Endothelial cell of umbilical vein (primary cell): ENCODE measurements around the gene FHOD3. TPM values are rescaled to one million over a fixed set of nuclear protein-coding genes. Genes with fewer than 3 reads are reported as not detected.

Source experiments
- BruUV-seq: library from RNA; stranded (reverse); fragments of 400-500 nt; replicated peaks from 2 replicates; lab custom pipeline; 2021; lab: Mats Ljungman, UMichigan
- CTCF ChIA-PET: fragments of 300-600, 350-600 bp; sonication (Branson Sonifier 250); formaldehyde crosslinking; loops from one replicate; lab custom pipeline; 2021; ENCODE audit warnings: antibody characterized with exemption, inconsistent platforms; lab: Charles Lee
- POLR2A ChIA-PET: fragments of 300-600, 350-600 bp; sonication (Branson Sonifier 250); formaldehyde crosslinking; loops from one replicate; lab custom pipeline; 2021; ENCODE audit warnings: antibody characterized with exemption, inconsistent platforms; lab: Charles Lee
- DNase-seq: peaks from one replicate; pipeline ENCODE4 v3.0.0-alpha.2; 2011; ENCODE audit warnings: low read depth, low spot score
- FAIRE-seq: peaks from 2 replicates; lab custom pipeline; 2011; peaks lifted over from hg19 to GRCh38; lab: Jason Lieb, UNC
- H2AFZ ChIP-seq: 2 replicates; pipeline ENCODE4 v1.6.0; 2012; ENCODE audit warnings: low read depth, low read length, control low read depth, inconsistent platforms
- H3K27ac ChIP-seq: 2 replicates; pipeline ENCODE4 v1.5.1; 2011; ENCODE audit warnings: low read depth, mild to moderate bottlenecking, control low read depth, low read length, moderate library complexity; ENCODE audit not compliant: insufficient read depth
- H3K27me3 ChIP-seq, 2 experiments: 2 replicates each; pipeline versions ENCODE4 v1.6.0 to v1.6.1; 2011; ENCODE audit warnings: low read length in 2 of 2, mixed read lengths in 1 of 2; ENCODE audit not compliant: control insufficient read depth in 2 of 2, insufficient read depth in 2 of 2
- H3K36me3 ChIP-seq, 2 experiments: 2 replicates in 1 of 2; 3 replicates in 1 of 2; pipeline ENCODE4 v1.5.1; 2011; ENCODE audit warnings: low read length in 2 of 2, mild to moderate bottlenecking in 1 of 2, moderate library complexity in 1 of 2; ENCODE audit not compliant: control insufficient read depth in 2 of 2, insufficient read depth in 2 of 2; ENCODE audit errors: extremely low read depth in 1 of 2
- H3K4me1 ChIP-seq: 3 replicates; pipeline ENCODE4 v1.5.1; 2011; ENCODE audit warnings: mild to moderate bottlenecking, low read length; ENCODE audit not compliant: control insufficient read depth, insufficient read depth; ENCODE audit errors: extremely low read depth
- H3K4me2 ChIP-seq: 2 replicates; pipeline ENCODE4 v1.6.1; 2011; ENCODE audit warnings: low read length, control low read depth, mixed read lengths; ENCODE audit not compliant: insufficient read depth
- H3K4me3 ChIP-seq, 3 experiments: fragments of 200-600 bp in 1 of 3; sonication (generic), shearing (Covaris generic) in 1 of 3; replicated peaks in 1 of 3; 2 replicates each; pipeline ENCODE4 v1.5.1; 2011 to 2016; ENCODE audit warnings: control low read depth in 3 of 3, low read length in 3 of 3, mild to moderate bottlenecking in 2 of 3, inconsistent platforms in 1 of 3, low read depth in 1 of 3, moderate library complexity in 1 of 3; ENCODE audit not compliant: insufficient read depth in 1 of 3
- H3K79me2 ChIP-seq: 2 replicates; pipeline ENCODE4 v1.6.0; 2012; ENCODE audit warnings: low read length, inconsistent platforms; ENCODE audit not compliant: control insufficient read depth, insufficient read depth
- H3K9ac ChIP-seq: replicated peaks from 2 replicates; pipeline ENCODE3; 2011; ENCODE audit warnings: low read length, control low read depth; ENCODE audit not compliant: insufficient read depth; ENCODE audit errors: extremely low read depth
- H3K9me1 ChIP-seq: replicated peaks from 3 replicates; pipeline ENCODE4 v1.6.0; 2011; ENCODE audit warnings: mild to moderate bottlenecking, low read length; ENCODE audit not compliant: control insufficient read depth, insufficient read depth; ENCODE audit errors: extremely low read depth
- H3K9me3 ChIP-seq: replicated peaks from 2 replicates; pipeline ENCODE4 v1.5.1; 2012; ENCODE audit warnings: low read length, inconsistent platforms; ENCODE audit not compliant: control insufficient read depth, insufficient read depth
- H4K20me1 ChIP-seq: replicated peaks from 2 replicates; pipeline ENCODE3; 2011; ENCODE audit warnings: mild to moderate bottlenecking, low read length; ENCODE audit not compliant: control insufficient read depth, insufficient read depth; ENCODE audit errors: extremely low read depth
- EZH2 ChIP-seq: IDR thresholded peaks from 2 replicates; pipeline ENCODE4 v1.6.1; 2012; ENCODE audit warnings: borderline replicate concordance, low read depth, mild to moderate bottlenecking, moderate library complexity, low read length, inconsistent platforms; ENCODE audit not compliant: severe bottlenecking
- FOS ChIP-seq: IDR thresholded peaks from 2 replicates; pipeline ENCODE4 v1.6.1; 2011; ENCODE audit warnings: mild to moderate bottlenecking, low read length, moderate library complexity, borderline replicate concordance; ENCODE audit not compliant: insufficient read depth
- GATA2 ChIP-seq: IDR thresholded peaks from 2 replicates; pipeline ENCODE4 v1.7.0; 2011; ENCODE audit warnings: low read depth, mild to moderate bottlenecking, moderate library complexity, mixed read lengths, low read length; ENCODE audit not compliant: insufficient read length, insufficient read depth
- JUN ChIP-seq: IDR thresholded peaks from 2 replicates; pipeline ENCODE4 v1.6.1; 2011; ENCODE audit warnings: borderline replicate concordance, low read depth; ENCODE audit not compliant: insufficient read length, insufficient read depth
- MAX ChIP-seq: IDR thresholded peaks from 2 replicates; pipeline ENCODE4 v1.6.1; 2011; ENCODE audit not compliant: insufficient read depth, insufficient read length
- MYC ChIP-seq: IDR thresholded peaks from one replicate; pipeline ENCODE4 v1.6.1; 2011; ENCODE audit warnings: mild to moderate bottlenecking, low read depth, low read length
- POLR2A ChIP-seq: IDR thresholded peaks from 2 replicates; pipeline ENCODE4 v1.6.1; 2012; ENCODE audit warnings: low read depth, mild to moderate bottlenecking, control low read depth, low read length
- POLR2AphosphoS5 ChIP-seq: IDR thresholded peaks from 2 replicates; pipeline ENCODE4 v1.6.1; 2012; ENCODE audit warnings: low read depth, mild to moderate bottlenecking, control low read depth, low read length, moderate library complexity; ENCODE audit not compliant: insufficient read depth
- dilution Hi-C: fragments of 300-500 bp; cut with MboI; formaldehyde crosslinking; loops from one replicate; pipeline ENCODE4 v1.15.0; 2019; ENCODE audit warnings: low sequenced_read_pairs; ENCODE audit not compliant: extremely low pct_ligation_motif_present
- intact Hi-C: fragments of 100-400 bp; cut with micrococcal nuclease; formaldehyde crosslinking; loops from one replicate; pipeline ENCODE4 v1.10.0; 2022
- polyA plus RNA-seq, 4 experiments: library from polyadenylated mRNA; depleted of rRNA in 3 of 4; stranded (reverse) in 3 of 4; unstranded in 1 of 4; fragments of >200 nt; gene quantifications; 2 replicates each; pipeline versions ENCODE4 v1.2.1 to v1.2.3, GENCODE V29; 2011 to 2012; ENCODE audit warnings: missing spikeins in 1 of 4
- total RNA-seq: library from RNA; stranded (reverse); gene quantifications from 2 replicates; pipeline ENCODE4 v1.2.3, GENCODE V29; 2021
- TF ChIP-seq, protein P1 (sequence below), 2 donors: IDR thresholded peaks; 1 replicate in 1 of 2; 2 replicates in 1 of 2; pipeline ENCODE4 v1.5.1; 2011; ENCODE audit warnings: low read length in 2 of 2, mild to moderate bottlenecking in 2 of 2, moderate library complexity in 2 of 2, control low read depth in 1 of 2, inconsistent platforms in 1 of 2, low read depth in 1 of 2; ENCODE audit not compliant: insufficient read depth in 1 of 2; ENCODE audit errors: extremely low read depth in 1 of 2

Gene FHOD3
- total and polyA plus RNA-seq, 2 donors (not counting 3 experiments of a cell fraction or from before 2014, with no cell fraction given): 0.06 to 1.5 TPM

DNA sequence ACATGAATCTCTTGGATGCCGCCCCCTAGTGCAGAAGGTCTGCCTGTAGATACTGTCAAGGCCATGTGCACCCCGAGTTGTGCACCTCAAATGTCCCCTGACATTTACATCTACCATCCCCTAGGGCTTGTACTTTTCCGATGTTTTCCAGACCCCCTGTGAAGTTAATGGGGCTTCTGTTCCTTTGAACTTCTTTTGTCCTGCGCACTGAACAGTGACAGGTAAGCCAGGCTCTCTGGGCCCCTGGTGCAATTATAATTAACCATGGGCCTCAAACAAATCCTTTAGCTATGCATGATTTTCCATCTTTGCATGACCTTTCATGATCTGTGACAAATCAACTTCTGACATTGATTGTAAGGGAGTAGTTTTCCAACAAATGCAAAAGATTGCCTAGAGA lies 158.4 kb downstream of the FHOD3 start:
- no peak for DNase-seq
- no TSS peak for BruUV-seq
- Histone ChIP-seq H3K4me3 (no peak overlapping the region), H3K9ac (no peak overlapping the region), H3K27me3 (no peaks in the 10 kb centered on the region), H3K4me2 (no peak overlapping the region), H3K27ac (no peak overlapping the region), H4K20me1 (no peaks in the 10 kb centered on the region), H2AFZ (no peak overlapping the region), H3K36me3 (no peaks in the 10 kb centered on the region), H3K9me1 (no peaks in the 10 kb centered on the region), H3K79me2 (no peaks in the 10 kb centered on the region), H3K9me3 (no peaks in the 10 kb centered on the region), H3K4me1 (no peaks in the 10 kb centered on the region)
- ChIA-PET POLR2A (no interaction called here), CTCF (no interaction called here)
- TF ChIP-seq MAX (no peak), MYC (no peak), POLR2AphosphoS5 (no peak), POLR2A (no peak), JUN (no peak), EZH2 (no peak), GATA2 (no peak), FOS (no peak)
- TF ChIP-seq, protein P1, sequence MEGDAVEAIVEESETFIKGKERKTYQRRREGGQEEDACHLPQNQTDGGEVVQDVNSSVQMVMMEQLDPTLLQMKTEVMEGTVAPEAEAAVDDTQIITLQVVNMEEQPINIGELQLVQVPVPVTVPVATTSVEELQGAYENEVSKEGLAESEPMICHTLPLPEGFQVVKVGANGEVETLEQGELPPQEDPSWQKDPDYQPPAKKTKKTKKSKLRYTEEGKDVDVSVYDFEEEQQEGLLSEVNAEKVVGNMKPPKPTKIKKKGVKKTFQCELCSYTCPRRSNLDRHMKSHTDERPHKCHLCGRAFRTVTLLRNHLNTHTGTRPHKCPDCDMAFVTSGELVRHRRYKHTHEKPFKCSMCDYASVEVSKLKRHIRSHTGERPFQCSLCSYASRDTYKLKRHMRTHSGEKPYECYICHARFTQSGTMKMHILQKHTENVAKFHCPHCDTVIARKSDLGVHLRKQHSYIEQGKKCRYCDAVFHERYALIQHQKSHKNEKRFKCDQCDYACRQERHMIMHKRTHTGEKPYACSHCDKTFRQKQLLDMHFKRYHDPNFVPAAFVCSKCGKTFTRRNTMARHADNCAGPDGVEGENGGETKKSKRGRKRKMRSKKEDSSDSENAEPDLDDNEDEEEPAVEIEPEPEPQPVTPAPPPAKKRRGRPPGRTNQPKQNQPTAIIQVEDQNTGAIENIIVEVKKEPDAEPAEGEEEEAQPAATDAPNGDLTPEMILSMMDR (IDR thresholded peaks at IDR 0.05; ENCODE audit: extremely low read depth in 1 of 2, insufficient read depth in 1 of 2, low read depth in 1 of 2, low read length in 2 of 2): no peak
- intact Hi-C loops: no loop called here
- FAIRE-seq: no peak
- dilution Hi-C loops: no loop called here
